IMR-90 (cell line): ENCODE results near the gene FRMPD4. TPM values are rescaled to one million over a fixed set of nuclear protein-coding genes. Genes with fewer than 3 reads are reported as not detected.

Experiments
- ATAC-seq: fragments of 200-7000 bp; cut with Tn5 transposase; 2 replicates; pipeline ENCODE4 v1.9.1; 2020; ENCODE audit warnings: low read depth, mild to moderate bottlenecking, moderate library complexity
- BruUV-seq: library from RNA; stranded (reverse); fragments of 400-500 nt; replicated peaks from 2 replicates; lab custom pipeline; 2021; lab: Mats Ljungman, UMichigan
- CTCF ChIA-PET: fragments of 300-600 bp; formaldehyde crosslinking; extraction: SDS; loops from one replicate; lab custom pipeline; 2021; ENCODE audit warnings: antibody characterized with exemption; lab: Yijun Ruan, JAX
- POLR2A ChIA-PET: fragments of 300-600 bp; sonication (Branson Sonifier 250); formaldehyde crosslinking; loops from one replicate; lab custom pipeline; 2022; ENCODE audit warnings: antibody characterized with exemption; ENCODE audit not compliant: unreplicated experiment; lab: Charles Lee
- DNase-seq: peaks from one replicate; pipeline ENCODE4 v3.0.0; 2013
- H2AFZ ChIP-seq: replicated peaks from 2 replicates; pipeline ENCODE3; 2013; ENCODE audit warnings: low read length, mild to moderate bottlenecking; ENCODE audit not compliant: poor library complexity
- H2AK5ac ChIP-seq: 2 replicates; pipeline ENCODE4 v1.6.1; 2013; ENCODE audit warnings: low read depth, low read length, inconsistent platforms
- H2AK9ac ChIP-seq: replicated peaks from 2 replicates; pipeline ENCODE3; 2013; ENCODE audit warnings: mild to moderate bottlenecking, low read depth, low read length, moderate library complexity; ENCODE audit not compliant: poor library complexity
- H2BK120ac ChIP-seq: 2 replicates; pipeline ENCODE4 v1.6.1; 2013; ENCODE audit warnings: low read depth, low read length, inconsistent platforms
- H2BK15ac ChIP-seq: 3 replicates; pipeline ENCODE4 v1.6.1; 2013; ENCODE audit warnings: low read depth, low read length, inconsistent platforms
- H2BK20ac ChIP-seq: 2 replicates; pipeline ENCODE4 v1.6.1; 2013; ENCODE audit warnings: low read depth, mild to moderate bottlenecking, inconsistent platforms, low read length, moderate library complexity
- H2BK5ac ChIP-seq: 2 replicates; pipeline ENCODE4 v1.6.1; 2013; ENCODE audit warnings: mild to moderate bottlenecking, low read depth, low read length, inconsistent platforms; ENCODE audit not compliant: poor library complexity, severe bottlenecking
- H3K14ac ChIP-seq: replicated peaks from 2 replicates; pipeline ENCODE4 v1.6.1; 2013; ENCODE audit warnings: low read depth, low read length, inconsistent platforms
- H3K18ac ChIP-seq: 2 replicates; pipeline ENCODE4 v1.6.1; 2013; ENCODE audit warnings: low read depth, low read length, control low read depth
- H3K23ac ChIP-seq: 2 replicates; pipeline ENCODE4 v1.6.1; 2013; ENCODE audit warnings: low read depth, low read length, inconsistent platforms
- H3K27ac ChIP-seq: 2 replicates; pipeline ENCODE4 v1.5.1; 2013; ENCODE audit warnings: mild to moderate bottlenecking, control low read depth, low read length; ENCODE audit not compliant: insufficient read depth
- H3K27me3 ChIP-seq: 2 replicates; pipeline ENCODE4 v1.6.1; 2013; ENCODE audit warnings: low read length; ENCODE audit not compliant: control insufficient read depth, insufficient read depth
- H3K36me3 ChIP-seq: 2 replicates; pipeline ENCODE4 v1.6.1; 2013; ENCODE audit warnings: low read length, mixed read lengths; ENCODE audit not compliant: control insufficient read depth, insufficient read depth
- H3K4ac ChIP-seq: 2 replicates; pipeline ENCODE4 v1.6.1; 2013; ENCODE audit warnings: low read depth, low read length, inconsistent platforms
- H3K4me1 ChIP-seq: 2 replicates; pipeline ENCODE4 v1.6.1; 2013; ENCODE audit warnings: low read length, mixed read lengths; ENCODE audit not compliant: control insufficient read depth, insufficient read depth
- H3K4me2 ChIP-seq: 2 replicates; pipeline ENCODE4 v1.6.1; 2013; ENCODE audit warnings: low read depth, mild to moderate bottlenecking, control low read depth, low read length, moderate library complexity
- H3K4me3 ChIP-seq: 2 replicates; pipeline ENCODE4 v1.5.1; 2013; ENCODE audit warnings: low read depth, mild to moderate bottlenecking, control low read depth, low read length, moderate library complexity; ENCODE audit not compliant: insufficient read depth
- H3K56ac ChIP-seq: 2 replicates; pipeline ENCODE4 v1.6.1; 2013; ENCODE audit warnings: low read length, inconsistent platforms; ENCODE audit not compliant: insufficient read depth; ENCODE audit errors: extremely low read depth
- H3K79me1 ChIP-seq, 2 experiments: 2 replicates each; pipeline ENCODE4 v1.6.1; 2013; ENCODE audit warnings: low read length in 2 of 2, inconsistent platforms in 1 of 2, low read depth in 1 of 2
- H3K9ac ChIP-seq: 2 replicates; pipeline ENCODE4 v1.6.1; 2013; ENCODE audit warnings: low read depth, low read length, control low read depth
- H3K9me1 ChIP-seq: 2 replicates; pipeline ENCODE4 v1.6.1; 2013; ENCODE audit warnings: low read length, inconsistent platforms; ENCODE audit not compliant: insufficient read depth
- H3K9me3 ChIP-seq: 2 replicates; pipeline ENCODE4 v1.6.1; 2013; ENCODE audit warnings: low read length; ENCODE audit not compliant: control insufficient read depth, insufficient read depth
- H4K20me1 ChIP-seq: 2 replicates; pipeline ENCODE4 v1.6.1; 2013; ENCODE audit warnings: low read length, inconsistent platforms; ENCODE audit not compliant: insufficient read depth
- H4K5ac ChIP-seq: 2 replicates; pipeline ENCODE4 v1.6.1; 2013; ENCODE audit warnings: mild to moderate bottlenecking, low read depth, low read length, control low read depth
- H4K8ac ChIP-seq, 2 experiments: 2 replicates each; pipeline ENCODE4 v1.6.1; 2013; ENCODE audit warnings: low read depth in 2 of 2, low read length in 2 of 2, control low read depth in 1 of 2, inconsistent platforms in 1 of 2
- H4K91ac ChIP-seq: 2 replicates; pipeline ENCODE4 v1.6.1; 2013; ENCODE audit warnings: low read depth, low read length, inconsistent platforms; ENCODE audit not compliant: insufficient read depth
- BHLHE40 ChIP-seq: fragments of 150-350 bp; IDR thresholded peaks from 2 replicates; pipeline ENCODE4 v1.6.1; 2016; ENCODE audit warnings: mild to moderate bottlenecking, low read depth, low read length
- CEBPB ChIP-seq: IDR thresholded peaks from 2 replicates; pipeline ENCODE4 v1.6.1; 2012; ENCODE audit warnings: low read depth, low read length, improper control_type of control experiment
- CHD1 ChIP-seq: IDR thresholded peaks from 2 replicates; pipeline ENCODE4 v1.6.1; 2012; ENCODE audit warnings: low read depth, low read length, improper control_type of control experiment
- ELK1 ChIP-seq: fragments of 150-350 bp; IDR thresholded peaks from 2 replicates; pipeline ENCODE4 v1.6.1; 2016; ENCODE audit warnings: low read depth, mild to moderate bottlenecking, low read length, moderate library complexity, borderline replicate concordance
- MAZ ChIP-seq: IDR thresholded peaks from 2 replicates; pipeline ENCODE4 v1.6.1; 2012; ENCODE audit warnings: low read depth, mild to moderate bottlenecking, low read length, improper control_type of control experiment, moderate library complexity, borderline replicate concordance
- MXI1 ChIP-seq: IDR thresholded peaks from 2 replicates; pipeline ENCODE4 v1.6.1; 2012; ENCODE audit warnings: low read depth, mild to moderate bottlenecking, low read length, moderate library complexity, borderline replicate concordance
- NFE2L2 ChIP-seq: fragments of 150-350 bp; IDR thresholded peaks from 2 replicates; pipeline ENCODE4 v1.6.1; 2016; ENCODE audit warnings: low read depth, mild to moderate bottlenecking, low read length
- RAD21 ChIP-seq: IDR thresholded peaks from 2 replicates; pipeline ENCODE4 v1.6.1; 2012; ENCODE audit warnings: low read length, improper control_type of control experiment
- RCOR1 ChIP-seq: IDR thresholded peaks from 2 replicates; pipeline ENCODE4 v1.6.1; 2012; ENCODE audit warnings: mild to moderate bottlenecking, low read length, improper control_type of control experiment; ENCODE audit not compliant: insufficient replicate concordance
- RFX5 ChIP-seq: IDR thresholded peaks from 2 replicates; pipeline ENCODE4 v1.8.0; 2012; ENCODE audit warnings: low read depth, mild to moderate bottlenecking, low read length, moderate library complexity
- SMC3 ChIP-seq: fragments of 150-350 bp; IDR thresholded peaks from 2 replicates; pipeline ENCODE4 v1.6.1; 2016; ENCODE audit warnings: low read depth, mild to moderate bottlenecking, antibody characterized with exemption, low read length, moderate library complexity
- WGBS, 2 experiments: methylation state at CpG; one replicate each; pipeline versions ENCODE4 v1.1.5 to v1.1.7; 2013; ENCODE audit warnings: missing lambda C conversion rate in 2 of 2; ENCODE audit not compliant: insufficient read length in 1 of 2; ENCODE audit errors: extremely low coverage in 2 of 2; 5-methylcytosine and 5-hydroxymethylcytosine counted together
- dilution Hi-C: fragments of 300-500 bp; cut with HindIII; formaldehyde crosslinking; loops from one replicate; pipeline ENCODE4 v1.14.3; 2018; ENCODE audit warnings: low sequenced_read_pairs; ENCODE audit not compliant: unreplicated experiment
- in situ Hi-C: fragments of 300-500 bp; cut with MboI; formaldehyde crosslinking; loops from 3 replicates; pipeline ENCODE4 v1.14.3; 2019; ENCODE audit warnings: low sequenced_read_pairs, inconsistent platforms, mixed read lengths
- intact Hi-C: fragments of 100-400 bp; cut with micrococcal nuclease; formaldehyde crosslinking; loops from 2 replicates; pipeline ENCODE4 v1.10.0; 2022
- polyA plus RNA-seq, 3 experiments: library from polyadenylated mRNA; depleted of rRNA; stranded (reverse); fragments of >200 nt; gene quantifications; 2 replicates each; pipeline ENCODE4 v1.2.3, GENCODE V29; 2012; ENCODE audit warnings: low replicate concordance in 1 of 3
- total RNA-seq: library from RNA; depleted of rRNA; stranded (reverse); fragments of >200 nt; gene quantifications from 2 replicates; pipeline ENCODE4 v1.2.3, GENCODE V29; 2012

Gene FRMPD4
- total and polyA plus RNA-seq, 2 of the 4 experiments (the other 2 are of a cell fraction): 0.53 to 1.1 TPM

- peak overlapping the region; percentile 10 for H2AK9ac ChIP-seq
- H3K14ac ChIP-seq: no peak overlapping the region
- H3K36me3 ChIP-seq: no peaks in the 10 kb centered on the region
- TF ChIP-seq ELK1 (no peak), NFE2L2 (no peak), RAD21 (no peak), RCOR1 (no peak), CHD1 (no peak), MAZ (no peak), SMC3 (no peak), MXI1 (no peak), CEBPB (no peak), BHLHE40 (no peak), RFX5 (no peak)
- H2BK120ac ChIP-seq: no peak overlapping the region
- ChIA-PET POLR2A (no interaction called here), CTCF (no interaction called here)
- H4K5ac ChIP-seq: no peak overlapping the region
- H2BK5ac ChIP-seq: no peak overlapping the region
- dilution Hi-C loops (no loop called here), intact Hi-C loops (no loop called here), in situ Hi-C loops (no loop called here)
- no peak overlapping the region for H3K27ac ChIP-seq
- no peak for DNase-seq
- no peak overlapping the region for H3K56ac ChIP-seq
- no peak overlapping the region for H4K8ac ChIP-seq
- no peak overlapping the region for H3K9ac ChIP-seq
- H2AFZ ChIP-seq: no peak overlapping the region
- H3K4me2 ChIP-seq: no peak overlapping the region
- ATAC-seq: no peak
- no peaks in the 10 kb centered on the region for H4K20me1 ChIP-seq
- 43% methylated on average over 5 of the region's 11 CpGs; no CpG with 5 or more reads in 1 of the 2 experiments for WGBS, 2 experiments
- H3K27me3 ChIP-seq: no peaks in the 10 kb centered on the region
- no peaks in the 10 kb centered on the region for H3K9me3 ChIP-seq
- H3K79me1 ChIP-seq: no peaks in the 10 kb centered on the region
- H3K23ac ChIP-seq: no peak overlapping the region
- no peak overlapping the region for H2AK5ac ChIP-seq
- BruUV-seq: no TSS peak
- H3K4me1 ChIP-seq: no peaks in the 10 kb centered on the region
- H3K4ac ChIP-seq: no peak overlapping the region
- H3K18ac ChIP-seq: no peak overlapping the region
- H3K9me1 ChIP-seq: no peaks in the 10 kb centered on the region
- no peak overlapping the region for H2BK20ac ChIP-seq
- H2BK15ac ChIP-seq: no peak overlapping the region
- no peak overlapping the region for H4K91ac ChIP-seq
- no peak overlapping the region for H3K4me3 ChIP-seq
Measured at GRCh38 chrX:12494400-12495138, 356.3 kb downstream of the FRMPD4 start.
